T-helper 1 cell treated with Interleukin-12 subunit alpha and Interleukin-12 subunit beta and Interleukin-4 antibody, amounts not matched to agents 30 μg/mL and 1 μg/mL, for 36 hours (primary cell): Measurements from ENCODE around the gene NELL1.
"Not testable (repeated sequence)": the region's sequence is repeated elsewhere in the genome, so short reads cannot be mapped to it uniquely, and the experiment has no call there.

Experiments
- H3K27ac Mint-ChIP-seq: one replicate; pipeline ENCODE4 v1.8.0; 2021; ENCODE audit warnings: mild to moderate bottlenecking, mixed read lengths
- H3K27me3 Mint-ChIP-seq: one replicate; pipeline ENCODE4 v1.8.0; 2021; ENCODE audit warnings: low read depth, mixed read lengths
- H3K36me3 Mint-ChIP-seq: one replicate; pipeline ENCODE4 v1.8.0; 2021; ENCODE audit warnings: low read depth, mixed read lengths
- H3K4me1 Mint-ChIP-seq: one replicate; pipeline ENCODE4 v1.8.0; 2021; ENCODE audit warnings: low read depth, mixed read lengths
- H3K4me3 Mint-ChIP-seq: one replicate; pipeline ENCODE4 v1.8.0; 2021; ENCODE audit warnings: mild to moderate bottlenecking, moderate library complexity, mixed read lengths
- H3K9me3 Mint-ChIP-seq: one replicate; pipeline ENCODE4 v1.8.0; 2021; ENCODE audit warnings: mixed read lengths

Gene NELL1

DNA sequence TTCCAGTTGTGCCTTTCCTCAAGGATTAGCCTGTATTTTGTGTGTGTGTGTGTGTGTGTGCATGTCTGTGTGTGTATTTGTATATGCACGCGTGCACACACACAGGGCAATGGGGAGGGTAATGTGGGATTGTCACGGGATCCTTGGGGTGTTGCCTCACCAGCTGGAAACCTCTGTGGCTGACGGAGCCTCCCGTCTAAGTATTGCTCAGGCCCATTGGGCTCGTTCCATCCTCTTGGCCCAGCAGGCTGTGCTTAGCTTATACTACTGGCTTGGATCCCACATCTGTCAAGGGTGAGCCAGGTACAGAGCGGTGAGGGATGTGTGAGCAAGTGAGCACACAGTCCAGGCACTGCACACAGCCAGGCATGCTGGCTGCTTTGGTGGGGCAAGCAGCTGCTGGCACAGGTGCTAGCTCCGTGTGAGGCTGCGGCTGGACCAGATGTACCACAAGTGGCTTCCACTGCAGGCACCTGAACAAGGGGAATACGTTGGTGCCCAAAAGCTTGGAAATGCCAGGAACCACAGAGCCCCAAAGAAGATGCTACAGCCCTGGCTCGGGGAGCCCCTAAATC is 462.8 kb downstream of the NELL1 start:
- Mint-ChIP-seq H3K9me3 (no peaks in the 10 kb centered on the region), H3K36me3 (no peaks in the 10 kb centered on the region), H3K4me1 (no peaks in the 10 kb centered on the region), H3K4me3 (no peak overlapping the region), H3K27ac (no peak overlapping the region), H3K27me3 (no peaks in the 10 kb centered on the region)

DNA sequence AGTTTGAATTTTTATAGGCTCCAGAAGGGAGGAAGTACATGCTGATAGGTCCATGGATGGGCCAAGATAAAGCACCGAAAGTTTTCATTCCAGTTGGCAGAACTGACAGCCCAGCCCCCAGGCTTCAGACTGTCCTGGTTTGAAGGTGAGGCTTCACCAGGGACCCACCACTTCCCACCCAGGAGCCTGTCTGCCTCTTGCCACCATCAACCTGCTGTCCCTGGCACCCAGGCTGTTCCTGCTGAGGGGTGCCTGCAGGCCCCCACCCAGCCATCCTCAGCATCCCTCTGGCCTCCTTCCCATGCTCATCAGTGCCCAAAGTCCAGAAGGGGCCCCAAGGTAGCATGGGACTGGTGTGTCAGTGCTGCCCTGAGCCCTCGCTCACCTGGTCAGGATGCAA is 463.9 kb downstream of the NELL1 start:
- no peaks in the 10 kb centered on the region for H3K4me1 Mint-ChIP-seq
- H3K36me3 Mint-ChIP-seq, result no peaks in the 10 kb centered on the region
- no peak overlapping the region for H3K27ac Mint-ChIP-seq
- H3K9me3 Mint-ChIP-seq, result no peaks in the 10 kb centered on the region
- H3K27me3 Mint-ChIP-seq, result no peaks in the 10 kb centered on the region
- H3K4me3 Mint-ChIP-seq, result no peak overlapping the region

DNA sequence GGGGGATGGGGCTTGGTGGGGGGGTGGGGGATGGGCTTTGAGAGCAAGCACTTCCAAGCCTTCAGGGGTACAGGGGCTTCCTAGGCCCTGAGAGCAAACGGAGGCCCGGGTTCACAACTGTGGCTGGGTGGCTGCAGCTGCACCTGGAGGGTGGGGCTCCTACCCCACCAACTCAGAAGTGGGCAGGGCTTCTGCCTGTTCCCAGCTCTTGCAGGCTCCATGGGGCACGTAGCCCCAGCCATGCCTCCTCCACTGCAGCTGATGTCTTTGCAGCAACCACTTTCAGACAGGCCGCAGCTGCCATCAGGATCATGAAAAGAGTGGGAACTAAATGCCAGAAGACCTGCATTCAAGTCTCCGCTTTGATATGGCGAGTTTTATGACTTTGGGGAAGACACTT is 464.3 kb downstream of the NELL1 start:
- no peaks in the 10 kb centered on the region for H3K27me3 Mint-ChIP-seq

DNA sequence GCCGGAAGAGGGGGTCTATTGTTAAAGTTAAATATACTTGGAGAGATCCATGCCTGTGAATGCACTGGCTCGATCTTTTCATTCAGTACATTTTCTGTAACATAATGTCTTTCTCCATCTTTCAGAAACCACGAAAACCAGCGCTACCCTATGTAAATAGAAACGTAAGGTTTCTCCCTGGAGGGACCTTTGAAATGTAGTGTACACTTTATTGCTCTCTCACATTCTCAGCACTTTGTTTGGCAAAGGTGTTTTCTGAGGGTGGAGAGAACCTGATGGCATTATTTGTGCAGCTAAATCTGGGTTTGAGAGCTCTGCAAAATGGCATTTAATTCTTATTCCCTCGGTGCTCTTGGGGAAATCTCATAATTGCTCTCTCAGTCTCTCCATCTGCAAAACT is 468.4 kb downstream of the NELL1 start:
- no peaks in the 10 kb centered on the region for H3K9me3 Mint-ChIP-seq
- H3K27ac Mint-ChIP-seq, result no peak overlapping the region
- no peaks in the 10 kb centered on the region for H3K36me3 Mint-ChIP-seq
- H3K4me3 Mint-ChIP-seq, result no peak overlapping the region
- no peaks in the 10 kb centered on the region for H3K4me1 Mint-ChIP-seq
- no peaks in the 10 kb centered on the region for H3K27me3 Mint-ChIP-seq

More for the DNA sequence above, 464.3 kb downstream of the NELL1 start:
- Mint-ChIP-seq H3K9me3 (no peaks in the 10 kb centered on the region), H3K27ac (no peak overlapping the region), H3K36me3 (no peaks in the 10 kb centered on the region), H3K4me1 (no peaks in the 10 kb centered on the region), H3K4me3 (no peak overlapping the region)

DNA sequence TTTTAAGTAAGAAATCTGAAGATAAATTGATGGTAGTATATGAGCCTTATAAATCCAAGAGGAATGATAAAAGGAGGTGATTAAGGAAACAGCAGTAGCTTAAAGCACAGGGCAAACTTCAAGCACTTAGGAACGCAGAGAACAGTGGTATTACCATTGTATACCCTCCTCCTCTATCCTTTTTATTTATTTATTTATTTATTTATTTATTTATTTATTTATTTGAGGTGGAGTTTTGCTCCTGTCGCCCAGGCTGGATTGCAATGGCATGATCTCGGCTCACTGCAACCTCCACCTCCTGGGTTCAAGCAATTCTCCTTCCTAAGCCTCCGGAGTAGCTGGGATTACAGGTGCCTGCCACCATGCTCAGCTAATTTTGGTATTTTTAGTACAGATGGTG is 472.2 kb downstream of the NELL1 start:
- H3K27ac Mint-ChIP-seq, H3K9me3 Mint-ChIP-seq, H3K36me3 Mint-ChIP-seq, H3K27me3 Mint-ChIP-seq, H3K4me1 Mint-ChIP-seq, H3K4me3 Mint-ChIP-seq: not testable (repeated sequence)

DNA sequence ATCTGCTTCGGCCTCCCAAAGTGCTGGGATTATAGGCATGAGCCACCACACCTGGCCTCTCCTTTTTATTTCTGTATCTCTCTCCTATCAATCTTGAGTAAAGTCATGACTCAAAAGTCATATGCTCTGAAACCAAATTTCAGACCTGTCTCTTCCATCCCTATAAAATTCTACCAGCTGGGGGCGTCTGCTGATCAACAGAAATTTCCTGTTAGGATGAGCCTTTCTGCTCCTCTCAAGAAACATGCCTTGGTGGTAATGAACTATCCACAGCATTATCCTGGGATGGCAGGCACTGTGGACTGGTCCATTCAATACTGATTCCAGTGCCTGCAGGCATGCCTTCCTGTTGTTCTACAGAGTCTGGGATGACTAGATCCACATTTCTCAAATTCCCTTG is 472.6 kb downstream of the NELL1 start:
- no peaks in the 10 kb centered on the region for H3K9me3 Mint-ChIP-seq
- no peak overlapping the region for H3K4me3 Mint-ChIP-seq
- no peaks in the 10 kb centered on the region for H3K27me3 Mint-ChIP-seq
- no peaks in the 10 kb centered on the region for H3K36me3 Mint-ChIP-seq
- no peak overlapping the region for H3K27ac Mint-ChIP-seq
- H3K4me1 Mint-ChIP-seq, result no peaks in the 10 kb centered on the region

DNA sequence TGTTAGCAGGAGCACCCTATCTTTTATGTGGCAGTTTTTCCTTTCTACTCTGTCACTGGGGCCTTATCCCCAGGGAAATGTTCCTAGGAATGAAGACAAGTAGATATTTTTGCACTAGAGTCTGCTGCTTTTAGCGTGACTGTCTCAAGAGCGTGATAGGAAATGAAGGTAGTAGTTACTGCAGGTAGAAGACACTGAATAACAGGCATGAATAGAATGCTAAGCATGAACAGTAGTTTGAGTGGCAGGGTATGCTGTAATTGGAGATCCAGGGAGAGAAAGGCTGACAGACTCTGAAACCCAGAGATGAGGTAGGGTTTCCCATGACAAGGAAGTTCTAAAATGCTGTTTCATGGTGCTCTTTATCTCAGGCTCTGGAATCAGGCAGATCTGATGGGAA is 475.1 kb downstream of the NELL1 start:
- H3K4me3 Mint-ChIP-seq, result no peak overlapping the region
- no peaks in the 10 kb centered on the region for H3K4me1 Mint-ChIP-seq
- no peak overlapping the region for H3K27ac Mint-ChIP-seq
- no peaks in the 10 kb centered on the region for H3K36me3 Mint-ChIP-seq
- H3K27me3 Mint-ChIP-seq, result no peaks in the 10 kb centered on the region
- no peaks in the 10 kb centered on the region for H3K9me3 Mint-ChIP-seq

DNA sequence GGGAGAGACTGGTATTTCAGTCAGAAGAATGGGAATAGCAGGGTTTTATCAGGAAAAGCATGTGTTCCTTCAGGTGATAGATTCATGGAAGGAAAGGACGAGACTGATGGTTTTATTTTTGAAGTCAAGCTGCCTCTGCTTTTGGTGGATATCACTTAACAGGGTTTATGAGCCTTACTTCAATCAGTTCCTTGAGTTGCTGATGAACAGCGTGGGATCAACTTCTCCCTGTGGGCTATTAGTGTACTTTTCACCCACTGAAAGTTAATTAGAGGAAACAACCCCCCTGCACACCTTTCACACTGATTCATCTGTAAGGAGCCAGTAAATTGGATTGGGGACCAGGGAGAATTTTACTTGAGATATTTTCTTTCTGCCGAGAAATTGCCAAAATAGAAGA is 479.0 kb downstream of the NELL1 start:
- no peaks in the 10 kb centered on the region for H3K27me3 Mint-ChIP-seq
- peaks cover 3% of the 10 kb centered on the region for H3K9me3 Mint-ChIP-seq
- H3K27ac Mint-ChIP-seq, result no peak overlapping the region
- H3K36me3 Mint-ChIP-seq, result no peaks in the 10 kb centered on the region
- no peak overlapping the region for H3K4me3 Mint-ChIP-seq
- no peaks in the 10 kb centered on the region for H3K4me1 Mint-ChIP-seq

DNA sequence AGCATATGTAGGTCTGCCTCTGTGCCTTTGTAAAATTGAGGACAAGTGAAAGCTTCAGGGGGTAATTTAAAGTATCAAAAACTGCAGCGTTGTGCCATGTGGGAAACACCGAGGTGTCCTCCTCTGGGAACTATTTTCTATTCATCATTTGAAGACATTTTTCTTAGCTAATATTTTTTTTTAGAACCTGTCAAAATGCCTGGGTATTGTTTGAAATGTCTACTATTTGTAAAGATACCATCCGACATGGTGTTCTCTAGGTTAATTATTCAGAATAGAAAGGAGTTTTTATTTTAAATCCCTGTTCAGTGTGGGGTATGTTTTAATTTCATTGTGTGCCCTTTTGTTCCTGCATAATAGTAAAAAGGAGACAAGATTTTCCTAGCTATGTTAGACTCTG is 490.8 kb downstream of the NELL1 start:
- Mint-ChIP-seq H3K36me3 (no peaks in the 10 kb centered on the region), H3K9me3 (no peaks in the 10 kb centered on the region), H3K4me3 (no peak overlapping the region), H3K27me3 (no peaks in the 10 kb centered on the region), H3K27ac (no peak overlapping the region), H3K4me1 (no peaks in the 10 kb centered on the region)

DNA sequence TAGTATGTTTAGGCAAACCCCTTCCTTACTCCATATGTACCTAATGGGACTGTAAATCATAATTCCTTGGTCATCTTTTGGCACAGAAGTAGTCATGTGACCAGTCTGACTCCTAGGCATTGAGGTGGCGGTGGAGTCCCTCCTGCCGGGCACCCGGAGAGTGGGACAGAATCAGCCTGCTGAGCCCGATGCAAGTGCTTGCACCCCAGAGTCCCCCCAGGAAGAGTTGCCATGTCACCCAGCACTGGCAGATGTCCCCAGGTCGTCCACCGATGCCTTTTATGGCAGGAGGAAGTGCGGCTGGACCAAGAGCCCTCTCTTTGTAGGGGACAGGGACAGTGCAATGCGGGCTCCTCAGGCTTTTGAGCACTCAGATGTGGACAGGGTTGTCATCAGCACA is 500.3 kb downstream of the NELL1 start:
- H3K36me3 Mint-ChIP-seq, result no peaks in the 10 kb centered on the region
- no peak overlapping the region for H3K4me3 Mint-ChIP-seq
- no peak overlapping the region for H3K27ac Mint-ChIP-seq
- H3K4me1 Mint-ChIP-seq, result no peaks in the 10 kb centered on the region
- H3K9me3 Mint-ChIP-seq, result peaks cover 7% of the 10 kb centered on the region
- H3K27me3 Mint-ChIP-seq, result no peaks in the 10 kb centered on the region

DNA sequence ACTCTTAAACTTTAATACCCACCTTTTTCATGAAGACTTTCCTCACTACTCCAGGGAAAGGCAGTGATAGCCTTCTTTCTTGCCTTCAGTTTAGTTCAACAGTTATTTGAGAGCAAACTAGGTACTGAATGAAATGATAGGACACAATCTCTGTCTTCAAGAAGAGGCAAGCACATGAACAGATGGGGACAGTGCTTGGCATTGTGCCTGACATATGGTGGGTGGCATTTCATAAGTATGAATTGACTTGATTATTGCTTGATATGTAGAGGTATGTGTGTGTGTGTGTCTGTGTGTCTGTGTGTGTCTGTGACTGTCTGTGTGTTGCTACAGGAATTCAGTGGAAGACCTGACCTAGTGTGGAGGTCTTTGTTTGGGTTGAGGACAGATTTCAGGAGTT is 504.1 kb downstream of the NELL1 start:
- no peak overlapping the region for H3K27ac Mint-ChIP-seq
- no peaks in the 10 kb centered on the region for H3K4me1 Mint-ChIP-seq
- H3K4me3 Mint-ChIP-seq, result no peak overlapping the region
- no peaks in the 10 kb centered on the region for H3K36me3 Mint-ChIP-seq
- peaks cover 3% of the 10 kb centered on the region for H3K9me3 Mint-ChIP-seq
- no peaks in the 10 kb centered on the region for H3K27me3 Mint-ChIP-seq

DNA sequence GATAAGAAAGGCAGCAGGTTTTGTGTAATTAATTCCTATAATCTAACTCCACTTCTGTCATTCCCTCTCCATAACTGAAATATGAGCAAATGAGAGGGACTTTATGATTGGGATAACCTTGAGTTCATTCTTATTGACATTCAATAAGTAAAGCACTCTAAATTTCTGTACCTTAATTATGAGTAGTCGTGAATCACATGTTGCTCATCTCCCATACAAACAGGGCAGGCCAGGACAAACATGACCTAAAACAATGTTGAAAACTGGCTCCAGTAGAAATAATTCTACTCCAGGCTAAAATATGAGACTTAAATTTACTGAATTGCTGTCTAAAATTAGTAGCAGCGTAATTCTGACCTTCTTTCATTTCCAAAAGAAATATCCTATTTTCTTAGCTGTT is 505.4 kb downstream of the NELL1 start:
- Mint-ChIP-seq H3K4me3 (no peak overlapping the region), H3K36me3 (no peaks in the 10 kb centered on the region), H3K27ac (no peak overlapping the region), H3K27me3 (no peaks in the 10 kb centered on the region), H3K4me1 (no peaks in the 10 kb centered on the region), H3K9me3 (no peaks in the 10 kb centered on the region)

DNA sequence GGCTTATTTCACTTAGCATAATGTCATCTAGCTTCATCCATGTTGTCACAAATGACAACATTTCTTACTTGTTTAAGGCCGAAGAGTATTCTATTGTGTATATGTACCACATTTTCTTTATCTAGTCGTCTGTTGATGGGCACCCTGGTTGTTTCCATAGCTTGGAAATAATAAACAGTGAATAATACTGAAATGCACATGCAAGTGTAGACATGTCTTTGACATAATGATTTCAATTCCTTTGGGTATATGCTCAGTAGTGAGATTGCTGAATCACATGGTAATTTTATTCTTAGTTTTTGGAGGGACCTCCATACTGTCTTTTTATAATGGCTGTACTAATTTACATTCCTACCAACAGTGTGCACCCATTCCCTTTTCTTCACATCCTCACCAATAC is 508.0 kb downstream of the NELL1 start:
- Mint-ChIP-seq H3K27ac (no peak overlapping the region), H3K27me3 (no peaks in the 10 kb centered on the region), H3K4me3 (no peak overlapping the region), H3K4me1 (no peaks in the 10 kb centered on the region), H3K9me3 (no peaks in the 10 kb centered on the region), H3K36me3 (no peaks in the 10 kb centered on the region)

DNA sequence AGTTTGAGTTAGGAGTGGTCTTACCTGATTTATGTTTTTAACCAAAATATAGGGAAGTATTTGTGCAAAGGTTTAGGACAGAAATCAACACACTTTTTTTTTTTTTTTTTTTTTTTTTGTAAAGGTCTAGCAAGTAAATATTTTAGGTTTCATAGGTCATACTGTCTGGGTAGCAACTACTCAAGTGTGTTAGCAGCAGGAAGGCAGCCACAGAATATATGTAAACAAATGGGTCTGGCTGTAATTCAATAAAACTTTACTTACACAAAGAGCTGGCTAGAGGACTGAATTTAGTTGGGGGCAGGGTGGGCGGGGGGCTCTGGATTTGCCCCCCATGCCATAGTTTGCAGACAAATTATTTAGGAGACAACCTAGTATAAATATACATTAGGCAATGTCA is 510.4 kb downstream of the NELL1 start:
- Mint-ChIP-seq H3K27me3 (no peaks in the 10 kb centered on the region), H3K36me3 (no peaks in the 10 kb centered on the region), H3K27ac (no peak overlapping the region), H3K4me1 (no peaks in the 10 kb centered on the region), H3K9me3 (peaks cover under 1% of the 10 kb centered on the region), H3K4me3 (no peak overlapping the region)

DNA sequence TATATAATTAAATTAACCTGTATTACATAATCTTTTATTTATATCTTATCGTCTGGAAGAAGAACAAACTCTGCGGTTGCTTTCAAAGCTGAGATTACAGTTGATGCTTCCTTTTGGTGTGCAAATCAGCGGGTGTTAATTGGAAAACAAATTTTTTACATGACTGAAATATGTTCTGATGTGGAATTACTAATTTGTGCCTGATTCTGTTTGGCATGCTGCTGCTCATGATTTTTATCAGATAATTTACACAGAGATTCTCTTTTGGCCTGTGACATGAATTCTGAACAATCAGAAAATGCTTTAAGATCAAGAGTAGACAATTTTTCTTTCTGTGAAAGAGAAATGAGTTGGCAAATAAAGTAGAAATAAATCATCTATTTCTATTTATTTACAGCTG is 510.8 kb downstream of the NELL1 start:
- Mint-ChIP-seq H3K36me3 (no peaks in the 10 kb centered on the region), H3K9me3 (peaks cover 4% of the 10 kb centered on the region), H3K27ac (no peak overlapping the region), H3K4me1 (no peaks in the 10 kb centered on the region), H3K27me3 (no peaks in the 10 kb centered on the region), H3K4me3 (no peak overlapping the region)

DNA sequence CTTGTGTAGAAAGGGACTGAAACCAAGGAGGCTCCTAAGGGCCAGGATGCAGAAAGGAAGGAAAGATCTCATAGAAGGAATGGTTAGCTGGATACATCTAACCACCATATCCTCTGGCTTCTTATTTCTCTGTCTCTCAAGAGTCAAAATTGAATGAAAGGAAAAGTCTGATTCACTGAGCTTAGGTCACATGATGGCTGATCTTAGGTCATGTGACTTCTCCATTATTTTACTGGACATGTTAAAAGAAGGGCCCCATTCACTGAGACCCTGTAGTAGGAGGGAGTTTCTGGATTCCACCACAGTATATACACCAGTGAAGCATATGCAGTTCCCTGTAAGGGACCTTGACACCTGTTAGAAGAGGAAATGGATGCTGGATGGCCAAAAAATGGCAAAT is 516.6 kb downstream of the NELL1 start:
- Mint-ChIP-seq H3K9me3 (peaks cover 4% of the 10 kb centered on the region), H3K4me3 (no peak overlapping the region), H3K27ac (no peak overlapping the region), H3K27me3 (no peaks in the 10 kb centered on the region), H3K4me1 (no peaks in the 10 kb centered on the region), H3K36me3 (no peaks in the 10 kb centered on the region)
